Fibroblast of villous mesenchyme (primary cell): ENCODE data around the gene CDH4. TPM values are rescaled to one million over a fixed set of nuclear protein-coding genes. Genes with fewer than 3 reads are reported as not detected.

Experiments used
- DNase-seq: peaks from one replicate; pipeline ENCODE4 v3.0.0-alpha.2; 2010; ENCODE audit warnings: low read depth
- H3K4me3 ChIP-seq: 2 replicates; pipeline ENCODE4 v1.5.1; 2011; ENCODE audit warnings: low read depth, mild to moderate bottlenecking, low read length
- CTCF ChIP-seq: IDR thresholded peaks from 2 replicates; pipeline ENCODE4 v1.5.1; 2012; ENCODE audit warnings: low read depth, mild to moderate bottlenecking, low read length; ENCODE audit not compliant: insufficient read depth
- total RNA-seq: library from RNA; depleted of rRNA; stranded (reverse); fragments of >200 nt; gene quantifications from 2 replicates; pipeline ENCODE4 v1.2.3, GENCODE V29; 2012

The CDH4 gene
- total RNA-seq, 1 donor, result 1.7 TPM

- no peak overlapping the region for H3K4me3 ChIP-seq
- no peak for TF ChIP-seq CTCF
- no peak for DNase-seq
Measured at GRCh38 chr20:61976263-61976643, 724.2 kb downstream of the CDH4 start.

DNA sequence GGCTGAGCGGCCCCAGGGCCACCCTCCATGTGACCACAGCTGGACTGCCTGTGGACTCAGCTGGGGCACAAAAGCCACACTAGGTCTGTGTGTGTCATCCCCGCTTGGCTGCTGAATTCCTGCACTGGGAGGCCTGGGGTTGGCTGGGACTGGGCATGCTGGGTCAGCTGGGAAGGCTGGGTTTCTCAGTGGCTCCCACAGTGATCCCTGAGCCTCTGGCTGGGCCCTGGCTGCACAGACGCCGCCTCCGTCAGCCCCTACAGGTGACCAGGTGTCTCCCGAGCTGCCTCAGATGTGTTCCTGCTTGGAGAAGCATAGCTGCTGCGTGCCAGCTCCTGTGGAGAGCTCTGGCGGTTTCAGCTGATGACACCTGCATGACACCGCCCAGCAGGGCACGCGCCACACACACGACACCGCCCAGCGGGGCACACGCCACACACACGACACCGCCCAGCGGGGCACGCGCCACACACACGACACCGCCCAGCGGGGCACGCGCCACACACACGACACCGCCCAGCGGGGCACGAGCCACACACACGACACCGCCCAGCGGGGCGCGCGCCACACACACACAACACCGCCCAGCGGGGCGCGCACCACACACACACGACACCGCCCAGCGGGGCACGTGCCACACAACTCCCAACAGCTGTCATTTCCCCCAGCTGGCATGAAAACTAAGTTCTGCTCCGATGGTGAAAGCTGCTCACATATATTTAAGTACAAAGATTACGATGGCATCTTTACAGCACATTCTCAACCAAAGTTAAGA is 724.8 kb downstream of the CDH4 start:
- TF ChIP-seq CTCF, result no peak
- H3K4me3 ChIP-seq, result no peak overlapping the region
- no peak for DNase-seq

DNA sequence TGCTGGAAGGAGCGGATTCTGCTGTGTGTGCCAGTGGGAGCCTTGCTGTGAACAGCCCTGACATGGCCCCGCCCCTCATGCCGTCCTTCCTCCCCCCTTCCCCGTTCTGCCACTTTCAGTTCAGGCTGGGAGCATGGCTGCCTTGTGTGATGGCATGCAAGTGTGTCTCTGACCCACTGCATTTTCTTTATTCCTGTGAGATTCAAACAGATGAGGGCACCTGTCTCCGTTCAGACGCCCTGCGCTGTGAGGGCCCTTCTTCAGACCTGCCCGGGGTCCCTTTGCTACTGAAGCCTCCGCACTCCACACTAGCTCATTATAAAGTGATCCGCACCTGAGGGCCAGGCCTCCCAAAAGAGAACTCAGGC is 725.3 kb downstream of the CDH4 start:
- H3K4me3 ChIP-seq, result no peak overlapping the region

DNA sequence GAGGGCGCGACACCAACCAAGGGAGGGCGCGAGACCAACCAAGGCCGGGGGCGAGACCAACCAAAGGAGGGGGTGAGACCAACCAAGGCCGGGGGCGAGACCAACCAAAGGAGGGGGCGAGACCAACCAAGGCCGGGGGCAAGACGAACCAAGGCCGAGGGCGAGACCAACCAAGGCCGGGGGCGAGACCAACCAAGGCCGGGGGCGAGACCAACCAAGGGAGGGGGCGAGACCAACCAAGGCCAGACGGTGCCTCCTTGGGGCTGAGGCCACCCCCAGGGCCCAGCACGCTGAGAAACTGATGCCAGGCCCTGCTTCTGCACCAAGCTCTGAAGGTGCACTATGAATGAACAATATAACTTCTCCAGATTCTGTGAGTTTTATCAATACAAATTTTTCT is 726.4 kb downstream of the CDH4 start:
- no peak for TF ChIP-seq CTCF
- no peak for DNase-seq
- no peak overlapping the region for H3K4me3 ChIP-seq

More for the DNA sequence above, 725.3 kb downstream of the CDH4 start:
- no peak for DNase-seq
- TF ChIP-seq CTCF, result no peak

- H3K4me3 ChIP-seq, result no peak overlapping the region
- TF ChIP-seq CTCF, result no peak
- DNase-seq, result no peak
Measured at GRCh38 chr20:61979090-61979489, 727.0 kb downstream of the CDH4 start.

DNA sequence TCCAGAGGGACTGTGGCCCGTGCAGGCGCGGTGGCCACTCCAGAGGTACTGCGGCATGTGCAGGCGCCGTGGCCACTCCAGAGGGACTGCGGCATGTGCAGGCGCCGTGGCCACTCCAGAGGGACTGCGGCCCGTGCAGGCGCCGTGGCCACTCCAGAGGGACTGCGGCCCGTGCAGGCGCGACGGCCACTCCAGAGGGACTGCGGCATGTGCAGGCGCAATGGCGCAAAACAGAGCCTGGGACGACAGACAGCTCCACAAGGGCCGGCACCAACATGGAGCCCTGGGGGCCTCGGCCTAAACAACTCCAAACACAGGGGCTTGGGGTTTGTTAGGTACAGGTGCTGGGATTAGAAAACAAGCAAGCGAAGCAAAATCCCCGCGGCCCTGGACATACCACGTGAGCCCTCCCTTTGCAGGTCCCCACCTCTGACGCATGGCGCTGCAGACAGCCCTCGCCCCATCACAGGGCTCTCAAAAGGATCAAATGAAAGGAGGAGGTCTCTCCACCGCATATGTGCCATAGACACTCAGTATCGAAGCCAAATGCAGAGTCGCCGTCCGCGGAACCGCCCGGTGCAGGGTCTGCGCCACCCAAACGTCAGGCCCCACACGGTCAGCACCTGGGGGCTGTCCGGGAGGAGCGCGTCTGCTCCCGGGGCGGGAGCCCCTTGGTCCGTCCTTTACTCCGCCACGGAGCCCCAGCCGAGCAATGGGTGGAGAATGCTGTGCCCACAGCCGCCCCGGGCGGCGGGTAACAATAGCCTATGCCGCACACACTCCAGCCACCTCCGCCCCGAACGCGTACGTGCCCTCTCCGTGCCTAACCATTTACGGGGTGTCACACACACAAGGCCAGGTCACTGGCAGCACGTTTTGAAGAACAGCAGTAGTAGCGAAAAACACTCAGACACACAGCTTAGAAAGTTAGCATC is 727.9 kb downstream of the CDH4 start:
- H3K4me3 ChIP-seq, result no peak overlapping the region
- DNase-seq, result no peak
- TF ChIP-seq CTCF, result no peak
